CD8-positive, alpha-beta memory T cell (primary cell): ENCODE measurements around the gene FBXW8. TPM values are rescaled to one million over a fixed set of nuclear protein-coding genes. Genes with fewer than 3 reads are reported as not detected.

Experiments
- CTCF ChIA-PET: fragments of 350-600 bp; sonication (Branson Sonifier 250); formaldehyde crosslinking; loops from one replicate; lab custom pipeline; 2021; ENCODE audit warnings: antibody characterized with exemption; lab: Charles Lee
- POLR2A ChIA-PET: fragments of 350-600 bp; sonication (Branson Sonifier 250); formaldehyde crosslinking; loops from one replicate; lab custom pipeline; 2021; ENCODE audit warnings: antibody characterized with exemption; lab: Charles Lee
- DNase-seq, 5 donors: peaks; one replicate each; pipeline versions ENCODE4 v3.0.0 to v3.0.0-alpha.2; 2020 to 2022; ENCODE audit warnings: mixed read lengths in 1 of 5
- H3K27ac ChIP-seq: one replicate; pipeline ENCODE4 v1.7.0; 2013; ENCODE audit warnings: low read depth, mild to moderate bottlenecking, low read length, moderate library complexity
- H3K27me3 ChIP-seq: 2 replicates; pipeline ENCODE4 v1.7.0; 2013; ENCODE audit warnings: low read length, mild to moderate bottlenecking; ENCODE audit not compliant: insufficient read depth, poor library complexity, severe bottlenecking
- H3K36me3 ChIP-seq: 2 replicates; pipeline ENCODE4 v1.7.0; 2013; ENCODE audit warnings: mild to moderate bottlenecking, low read length, moderate library complexity; ENCODE audit not compliant: insufficient read depth
- H3K4me1 ChIP-seq: 2 replicates; pipeline ENCODE4 v1.7.0; 2013; ENCODE audit warnings: mild to moderate bottlenecking, low read length, moderate library complexity; ENCODE audit not compliant: insufficient read depth
- H3K4me3 ChIP-seq: 2 replicates; pipeline ENCODE4 v1.7.0; 2013; ENCODE audit warnings: mild to moderate bottlenecking, low read length
- H3K9me3 ChIP-seq: 2 replicates; pipeline ENCODE4 v1.7.0; 2013; ENCODE audit warnings: mild to moderate bottlenecking, low read length
- H3K27ac Mint-ChIP-seq, 8 donors: one replicate each; pipeline ENCODE4 v1.8.0; 2020 to 2021; ENCODE audit warnings: mixed read lengths in 8 of 8, mild to moderate bottlenecking in 6 of 8, inconsistent platforms in 3 of 8, moderate library complexity in 3 of 8
- H3K27me3 Mint-ChIP-seq, 2 donors: one replicate each; pipeline ENCODE4 v1.8.0; 2020 to 2021; ENCODE audit warnings: mixed read lengths in 2 of 2, mild to moderate bottlenecking in 1 of 2, moderate library complexity in 1 of 2
- H3K36me3 Mint-ChIP-seq, 3 donors: one replicate each; pipeline ENCODE4 v1.8.0; 2020 to 2021; ENCODE audit warnings: mixed read lengths in 3 of 3, inconsistent platforms in 1 of 3, mild to moderate bottlenecking in 1 of 3
- H3K4me1 Mint-ChIP-seq, 3 donors: one replicate each; pipeline ENCODE4 v1.8.0; 2020 to 2021; ENCODE audit warnings: mixed read lengths in 3 of 3, inconsistent platforms in 1 of 3, mild to moderate bottlenecking in 1 of 3
- H3K4me3 Mint-ChIP-seq, 7 donors: one replicate each; pipeline ENCODE4 v1.8.0; 2020 to 2021; ENCODE audit warnings: mixed read lengths in 7 of 7, mild to moderate bottlenecking in 6 of 7, moderate library complexity in 4 of 7, inconsistent platforms in 2 of 7
- H3K9me3 Mint-ChIP-seq, 5 donors: one replicate each; pipeline ENCODE4 v1.8.0; 2020 to 2022; ENCODE audit warnings: mixed read lengths in 5 of 5, mild to moderate bottlenecking in 3 of 5, moderate library complexity in 2 of 5, inconsistent platforms in 1 of 5
- polyA plus RNA-seq: library from polyadenylated mRNA; unstranded; fragments of 300-500 nt; fragmentation: Illumina TruSeq; gene quantifications from one replicate; pipeline ENCODE4 v1.2.3, GENCODE V29; 2021
- total RNA-seq, 2 experiments: library from RNA; stranded (reverse); gene quantifications; one replicate each; pipeline ENCODE4 v1.2.3, GENCODE V29; 2021

Gene FBXW8
- total RNA-seq (10 to 100 TPM in 1 of 2 experiments, 1 to 10 TPM in 1; 9.3 to 10.2 TPM), polyA plus RNA-seq (6.8 TPM)

- DNase-seq, result peak; percentile 51 to 69 (median 59)
- POLR2A ChIA-PET, result interaction anchor here (0.6 kb wide), 1 partner anchor 21 kb away, joined by 4 read pairs; no protein-coding TSS in a partner anchor
- H3K27ac ChIP-seq, result peak within 1 kb of the TSS; percentile 65
- peaks cover 28 to 42% (median 39%) of the 10 kb centered on the region in 3 donors for H3K4me1 Mint-ChIP-seq
- H3K4me3 Mint-ChIP-seq, result peak within 1 kb of the TSS; percentile 88 to 97 (median 90)
- peaks cover 17% of the 10 kb centered on the region for H3K4me1 ChIP-seq
- H3K4me3 ChIP-seq, result peak within 1 kb of the TSS; percentile 91
- CTCF ChIA-PET, result no interaction called here
- peak within 1 kb of the TSS in 7 of 8 donors; percentile 75 to 94 (median 82) for H3K27ac Mint-ChIP-seq
- H3K27me3 Mint-ChIP-seq, result peaks cover 5 to 7% of the 10 kb centered on the region in 2 donors
- H3K9me3 Mint-ChIP-seq, result no peaks in the 10 kb centered on the region
- peaks cover 0 to 5% (median 0%) of the 10 kb centered on the region in 3 donors for H3K36me3 Mint-ChIP-seq
- H3K27me3 ChIP-seq, result no peaks in the 10 kb centered on the region
- no peaks in the 10 kb centered on the region for H3K9me3 ChIP-seq
- H3K36me3 ChIP-seq, result no peaks in the 10 kb centered on the region
Observed at GRCh38 chr12:116910645-116911451, at the start of gene FBXW8. Gene FBXW8 (plus strand): TSS chr12:116910950. CDS start chr12:116911038, 88 bp downstream.

GRCh38 chr12:116861320-116861719 lies 49.4 kb upstream of the FBXW8 start:
- peaks cover 0 to 22% (median 13%) of the 10 kb centered on the region in 3 donors for H3K4me1 Mint-ChIP-seq
- H3K4me1 ChIP-seq, result peaks cover 5% of the 10 kb centered on the region
- H3K4me3 Mint-ChIP-seq, result no peak overlapping the region
- no peak overlapping the region for H3K4me3 ChIP-seq
- H3K27ac Mint-ChIP-seq, result peak overlapping the region in 1 of 8 donors; percentile 91
- H3K36me3 Mint-ChIP-seq, result no peaks in the 10 kb centered on the region
- peaks cover 24 to 60% of the 10 kb centered on the region in 2 donors for H3K27me3 Mint-ChIP-seq
- CTCF ChIA-PET, result no interaction called here
- H3K9me3 Mint-ChIP-seq, result peaks cover 0 to 3% (median 0%) of the 10 kb centered on the region in 5 donors
- POLR2A ChIA-PET, result no interaction called here
- no peaks in the 10 kb centered on the region for H3K9me3 ChIP-seq
- no peaks in the 10 kb centered on the region for H3K36me3 ChIP-seq
- no peak overlapping the region for H3K27ac ChIP-seq
- H3K27me3 ChIP-seq, result no peaks in the 10 kb centered on the region
- DNase-seq, result peak in 3 of 5 donors; percentile 15 to 55 (median 29)

- Histone ChIP-seq H3K4me1 (peaks cover 5% of the 10 kb centered on the region), H3K27me3 (no peaks in the 10 kb centered on the region), H3K27ac (no peak overlapping the region), H3K36me3 (no peaks in the 10 kb centered on the region), H3K4me3 (no peak overlapping the region), H3K9me3 (no peaks in the 10 kb centered on the region)
- Mint-ChIP-seq H3K9me3 (peaks cover 0 to 3% (median 0%) of the 10 kb centered on the region in 5 donors), H3K36me3 (no peaks in the 10 kb centered on the region), H3K4me3 (no peak overlapping the region), H3K27me3 (peaks cover 22 to 51% of the 10 kb centered on the region in 2 donors), H3K4me1 (peaks cover 0 to 22% (median 13%) of the 10 kb centered on the region in 3 donors), H3K27ac (no peak overlapping the region)
- no peak for DNase-seq
- POLR2A ChIA-PET, result no interaction called here
- CTCF ChIA-PET, result no interaction called here
Observed at GRCh38 chr12:116862167-116862566, 48.6 kb upstream of the FBXW8 start.

- no peak overlapping the region for H3K4me3 ChIP-seq
- no peak overlapping the region for H3K27ac ChIP-seq
- no peaks in the 10 kb centered on the region for H3K9me3 ChIP-seq
- H3K27me3 ChIP-seq, result no peaks in the 10 kb centered on the region
- no peak for DNase-seq
- H3K4me1 Mint-ChIP-seq, result peaks cover 0 to 22% (median 13%) of the 10 kb centered on the region in 3 donors
- ChIA-PET CTCF (no interaction called here), POLR2A (no interaction called here)
- no peaks in the 10 kb centered on the region for H3K9me3 Mint-ChIP-seq
- no peak overlapping the region for H3K27ac Mint-ChIP-seq
- no peaks in the 10 kb centered on the region for H3K36me3 ChIP-seq
- H3K4me3 Mint-ChIP-seq, result peak overlapping the region in 1 of 7 donors; percentile 48
- H3K4me1 ChIP-seq, result peaks cover 5% of the 10 kb centered on the region
- H3K36me3 Mint-ChIP-seq, result no peaks in the 10 kb centered on the region
- peaks cover 13 to 40% of the 10 kb centered on the region in 2 donors for H3K27me3 Mint-ChIP-seq
Observed at GRCh38 chr12:116863275-116863767, 47.4 kb upstream of the FBXW8 start.

- Histone ChIP-seq H3K4me3 (no peak overlapping the region), H3K36me3 (no peaks in the 10 kb centered on the region), H3K27ac (no peak overlapping the region), H3K9me3 (no peaks in the 10 kb centered on the region), H3K4me1 (peaks cover 5% of the 10 kb centered on the region), H3K27me3 (no peaks in the 10 kb centered on the region)
- DNase-seq, result no peak
- Mint-ChIP-seq H3K4me1 (peaks cover 0 to 17% (median 13%) of the 10 kb centered on the region in 3 donors), H3K27ac (no peak overlapping the region), H3K4me3 (no peak overlapping the region), H3K36me3 (no peaks in the 10 kb centered on the region), H3K9me3 (no peaks in the 10 kb centered on the region), H3K27me3 (peaks cover 13 to 33% of the 10 kb centered on the region in 2 donors)
- POLR2A ChIA-PET, result no interaction called here
- CTCF ChIA-PET, result no interaction called here
Observed at GRCh38 chr12:116864371-116865160, 46.2 kb upstream of the FBXW8 start.

- ChIA-PET CTCF (no interaction called here), POLR2A (no interaction called here)
- Histone ChIP-seq H3K27ac (no peak overlapping the region), H3K36me3 (no peaks in the 10 kb centered on the region), H3K9me3 (no peaks in the 10 kb centered on the region), H3K4me3 (no peak overlapping the region), H3K27me3 (no peaks in the 10 kb centered on the region), H3K4me1 (no peaks in the 10 kb centered on the region)
- H3K9me3 Mint-ChIP-seq, result no peaks in the 10 kb centered on the region
- no peak for DNase-seq
- no peaks in the 10 kb centered on the region for H3K4me1 Mint-ChIP-seq
- H3K27me3 Mint-ChIP-seq, result peaks cover 6 to 20% of the 10 kb centered on the region in 2 donors
- H3K4me3 Mint-ChIP-seq, result no peak overlapping the region
- H3K27ac Mint-ChIP-seq, result no peak overlapping the region
- no peaks in the 10 kb centered on the region for H3K36me3 Mint-ChIP-seq
Observed at GRCh38 chr12:116867523-116867922, 43.2 kb upstream of the FBXW8 start.

GRCh38 chr12:116870306-116870705 lies 40.4 kb upstream of the FBXW8 start:
- Histone ChIP-seq H3K27ac (no peak overlapping the region), H3K27me3 (no peaks in the 10 kb centered on the region), H3K4me1 (no peaks in the 10 kb centered on the region), H3K4me3 (no peak overlapping the region), H3K36me3 (no peaks in the 10 kb centered on the region), H3K9me3 (no peaks in the 10 kb centered on the region)
- Mint-ChIP-seq H3K27me3 (peaks cover 17 to 26% of the 10 kb centered on the region in 2 donors), H3K4me1 (no peaks in the 10 kb centered on the region), H3K27ac (no peak overlapping the region), H3K4me3 (no peak overlapping the region), H3K9me3 (peaks cover 0 to 13% (median 4%) of the 10 kb centered on the region in 5 donors), H3K36me3 (no peaks in the 10 kb centered on the region)
- ChIA-PET POLR2A (no interaction called here), CTCF (no interaction called here)
- DNase-seq, result no peak
